ENCODE data around the gene ZNF639. TPM values are rescaled to one million over a fixed set of nuclear protein-coding genes. Genes with fewer than 3 reads are reported as not detected.

Gene ZNF639
- total and polyA plus RNA-seq, 2 of the 13 experiments (the other 11 are each of a cell fraction or from before 2014, with no cell fraction given): 11.6 to 42.4 TPM

DNA sequence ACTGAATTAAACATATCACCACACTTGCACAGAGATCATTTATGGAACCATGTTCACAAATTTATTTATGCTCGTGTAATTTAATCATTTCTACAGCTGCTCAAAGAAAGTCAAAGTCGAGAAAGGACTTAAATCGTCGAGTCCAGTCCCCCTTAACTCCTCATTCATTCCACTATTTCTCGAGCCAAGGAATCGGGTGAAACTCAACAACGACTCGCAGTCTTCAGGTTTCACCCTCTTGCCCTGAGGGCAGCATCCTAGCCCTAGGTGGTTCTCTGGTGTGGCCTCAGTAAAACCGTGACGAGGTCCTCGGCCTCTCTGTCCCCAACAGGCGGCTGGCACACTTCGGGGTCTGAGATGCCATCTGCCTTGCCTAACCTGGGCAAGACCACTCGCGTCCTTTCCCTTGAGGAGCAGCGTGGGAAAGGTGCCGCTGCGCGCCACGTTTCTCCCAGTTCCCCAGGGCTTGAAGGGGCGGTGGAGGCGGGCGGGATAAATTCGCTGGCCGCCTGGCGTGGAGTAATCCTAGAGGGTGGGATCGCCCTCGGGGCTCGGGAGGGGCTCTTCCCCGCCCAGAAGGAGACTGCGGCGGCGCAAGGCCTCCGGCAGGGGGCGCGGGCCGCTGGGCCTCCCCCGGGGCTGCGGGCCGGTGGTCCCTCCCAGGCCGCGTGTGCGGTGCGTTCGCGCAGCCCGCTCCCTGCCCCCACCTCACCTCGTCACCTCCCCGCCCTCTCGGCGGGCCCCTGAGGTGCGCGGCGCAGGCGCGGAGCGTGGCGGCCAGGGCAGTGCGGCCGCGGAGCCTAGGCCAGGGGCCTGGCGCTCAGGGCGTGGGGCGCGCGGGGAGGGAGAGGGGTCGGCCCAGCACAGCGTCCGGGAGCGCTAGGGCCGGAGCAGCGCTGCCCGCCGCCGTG lies at the start of gene ZNF639 (continued):
- TF ChIP-seq ERF (CRISPR knock-in tag; IDR thresholded peaks at IDR 0.05) (peak; percentile 39), ZNF124 (CRISPR knock-in tag; IDR thresholded peaks at IDR 0.05) (peak; percentile 64; the same call in 1 of the 2 replicates), EP300 (IDR thresholded peaks at IDR 0.05; ENCODE audit: low read depth in 2 of 2, low read length in 2 of 2) (peak in 1 of 2 experiments; percentile 43; a peak in 2 of 4 replicates), EP300 (CRISPR knock-in tag; IDR thresholded peaks at IDR 0.05; ENCODE audit: borderline replicate concordance) (no peak), ZNF670 (CRISPR knock-in tag; IDR thresholded peaks at IDR 0.05; ENCODE audit: borderline replicate concordance) (no peak), ZNF432 (CRISPR knock-in tag; IDR thresholded peaks at IDR 0.05; ENCODE audit: borderline replicate concordance) (no peak), ZNF766 (CRISPR knock-in tag; IDR thresholded peaks at IDR 0.05; ENCODE audit: borderline replicate concordance) (no peak), YEATS4 (CRISPR knock-in tag; IDR thresholded peaks at IDR 0.05; ENCODE audit: borderline replicate concordance) (peak; percentile 93), ZNF709 (CRISPR knock-in tag; IDR thresholded peaks at IDR 0.05) (peak; percentile 83; the same call in 1 of the 2 replicates), POLR2AphosphoS2 (IDR thresholded peaks at IDR 0.05; ENCODE audit: low read depth, low read length) (no peak), MXD4 (CRISPR knock-in tag; IDR thresholded peaks at IDR 0.05) (peak; percentile 11; the same call in 1 of the 2 replicates), HOXA9 (CRISPR knock-in tag; IDR thresholded peaks at IDR 0.05; ENCODE audit: borderline replicate concordance) (0 out of 2 replicates have a peak, but pooled peaks have one; percentile 16), ZSCAN5A (CRISPR knock-in tag; IDR thresholded peaks at IDR 0.05; ENCODE audit: borderline replicate concordance) (no peak), ZMYM4 (CRISPR knock-in tag; IDR thresholded peaks at IDR 0.05) (peak; percentile 94), ZNF207 (IDR thresholded peaks at IDR 0.05; ENCODE audit: borderline replicate concordance) (no peak), DMAP1 (CRISPR knock-in tag; IDR thresholded peaks at IDR 0.05) (0 out of 2 replicates have a peak, but pooled peaks have one; percentile 20), HNF1B (CRISPR knock-in tag; IDR thresholded peaks at IDR 0.05) (peak; percentile 77), ZNF143 (CRISPR knock-in tag; IDR thresholded peaks at IDR 0.05) (no peak), ZFYVE20 (CRISPR knock-in tag; IDR thresholded peaks at IDR 0.05; ENCODE audit: borderline replicate concordance, low read depth) (peak; percentile 81; the same call in 1 of the 2 replicates), HNRNPL (IDR thresholded peaks at IDR 0.05; ENCODE audit: low read depth, low read length) (0 out of 2 replicates have a peak, but pooled peaks have one; percentile 74), SP1 (IDR thresholded peaks at IDR 0.05) (no peak), SP1 (CRISPR knock-in tag; IDR thresholded peaks at IDR 0.05) (peak; percentile 53; the same call in 1 of the 2 replicates), ZNF563 (CRISPR knock-in tag; IDR thresholded peaks at IDR 0.05) (peak; percentile 66; the same call in 1 of the 2 replicates), RARA (CRISPR knock-in tag; IDR thresholded peaks at IDR 0.05) (no peak), TRIM22 (IDR thresholded peaks at IDR 0.05) (no peak), KDM2A (CRISPR knock-in tag; IDR thresholded peaks at IDR 0.05; ENCODE audit: borderline replicate concordance, low read depth) (no peak; the same call in 1 of the 2 replicates), BHLHE40 (IDR thresholded peaks at IDR 0.05; ENCODE audit: low read length) (peak; percentile 88)
